ENCODE data around the gene CREBBP.

- TF ChIP-seq CTCF (IDR thresholded peaks at IDR 0.05), result no peak
- TF ChIP-seq POLR2A (IDR thresholded peaks at IDR 0.05), result no peak
- no peak for TF ChIP-seq EP300 (IDR thresholded peaks at IDR 0.05)
Observed at GRCh38 chr16:3727806-3728381, 152.6 kb downstream of the CREBBP start.
